H1 (cell line): Measurements from ENCODE around the gene FAM131C. TPM values are rescaled to one million over a fixed set of nuclear protein-coding genes. Genes with fewer than 3 reads are reported as not detected.

ENCODE experiments used
- CTCF ChIA-PET: fragments of 300-600 bp; sonication (Branson Sonifier 250); formaldehyde crosslinking; loops from one replicate; lab custom pipeline; 2021; ENCODE audit not compliant: partially characterized antibody; lab: Charles Lee
- POLR2A ChIA-PET: fragments of 300-600 bp; sonication (Branson Sonifier 250); formaldehyde crosslinking; loops from one replicate; lab custom pipeline; 2021; ENCODE audit warnings: inconsistent platforms; ENCODE audit not compliant: partially characterized antibody; lab: Charles Lee
- DNase-seq, 2 experiments: peaks; one replicate each; pipeline versions ENCODE4 v3.0.0 to v3.0.0-alpha.2; 2010 to 2022; ENCODE audit warnings: low spot score in 2 of 2, low read depth in 1 of 2, mixed read lengths in 1 of 2
- FAIRE-seq: peaks from 2 replicates; lab custom pipeline; 2011; peaks lifted over from hg19 to GRCh38; lab: Jason Lieb, UNC
- H2AFZ ChIP-seq: 2 replicates; pipeline ENCODE4 v1.8.1; 2012; ENCODE audit warnings: low read length, inconsistent platforms
- H2AK5ac ChIP-seq: 2 replicates; pipeline ENCODE4 v1.6.1; 2013; ENCODE audit warnings: low read depth, low read length
- H2BK120ac ChIP-seq: replicated peaks from 2 replicates; pipeline ENCODE3; 2013; ENCODE audit warnings: low read depth, low read length, inconsistent platforms
- H2BK12ac ChIP-seq: 2 replicates; pipeline ENCODE4 v1.6.1; 2013; ENCODE audit warnings: low read depth, low read length
- H2BK15ac ChIP-seq: 2 replicates; pipeline ENCODE4 v1.6.1; 2013; ENCODE audit warnings: low read length
- H2BK20ac ChIP-seq: 2 replicates; pipeline ENCODE4 v1.6.1; 2013; ENCODE audit warnings: low read length
- H2BK5ac ChIP-seq: 2 replicates; pipeline ENCODE4 v1.6.1; 2013; ENCODE audit warnings: low read depth, low read length
- H3K14ac ChIP-seq: 2 replicates; pipeline ENCODE4 v1.6.1; 2013; ENCODE audit warnings: inconsistent platforms; ENCODE audit not compliant: insufficient read length
- H3K18ac ChIP-seq: 2 replicates; pipeline ENCODE4 v1.6.1; 2013; ENCODE audit warnings: low read length; ENCODE audit errors: extremely low read depth
- H3K23ac ChIP-seq: 2 replicates; pipeline ENCODE4 v1.6.1; 2013; ENCODE audit warnings: inconsistent platforms; ENCODE audit not compliant: insufficient read length
- H3K23me2 ChIP-seq: 2 replicates; pipeline ENCODE4 v1.6.1; 2013; ENCODE audit warnings: low read depth, low read length
- H3K27ac ChIP-seq: 2 replicates; pipeline ENCODE4 v1.6.1; 2011; ENCODE audit warnings: low read depth, low read length, inconsistent platforms
- H3K27me3 ChIP-seq, 4 experiments: replicated peaks in 1 of 4; 1 replicate in 1 of 4; 2 replicates in 3 of 4; pipeline versions ENCODE4 v1.6.1 to v1.8.1; 2011 to 2013; ENCODE audit warnings: low read length in 3 of 4, mild to moderate bottlenecking in 3 of 4, inconsistent platforms in 2 of 4, mixed read lengths in 2 of 4, moderate library complexity in 1 of 4; ENCODE audit not compliant: control insufficient read depth in 3 of 4, insufficient read depth in 3 of 4; ENCODE audit errors: extremely low read depth in 1 of 4
- H3K36me3 ChIP-seq, 4 experiments: 2 replicates each; pipeline versions ENCODE4 v1.6.1 to v1.8.1; 2011 to 2013; ENCODE audit warnings: mild to moderate bottlenecking in 4 of 4, low read length in 3 of 4, moderate library complexity in 2 of 4, control low read depth in 1 of 4, inconsistent platforms in 1 of 4; ENCODE audit not compliant: insufficient read depth in 4 of 4, control insufficient read depth in 2 of 4
- H3K4ac ChIP-seq: replicated peaks from 2 replicates; pipeline ENCODE3; 2013; ENCODE audit warnings: low read length, low read depth, mixed read lengths, inconsistent platforms; ENCODE audit not compliant: insufficient read length
- H3K4me1 ChIP-seq, 4 experiments: replicated peaks in 1 of 4; 1 replicate in 1 of 4; 2 replicates in 3 of 4; pipeline versions ENCODE4 v1.6.1 to v1.8.1; 2011 to 2013; ENCODE audit warnings: low read length in 3 of 4, inconsistent platforms in 2 of 4, mixed read lengths in 1 of 4; ENCODE audit not compliant: insufficient read depth in 4 of 4, control insufficient read depth in 3 of 4
- H3K4me2 ChIP-seq, 2 experiments: 2 replicates each; pipeline versions ENCODE4 v1.6.1 to v1.8.1; 2011 to 2013; ENCODE audit warnings: low read depth in 2 of 2, low read length in 2 of 2, control low read depth in 1 of 2, inconsistent platforms in 1 of 2, mild to moderate bottlenecking in 1 of 2; ENCODE audit not compliant: insufficient read depth in 1 of 2
- H3K4me3 ChIP-seq, 4 experiments: fragments of 200-600, 300-600 bp in 1 of 4; sonication (generic), shearing (Covaris generic), sonication (Bioruptor Twin) in 1 of 4; 2 replicates each; pipeline versions ENCODE4 v1.5.1 to v1.8.1; 2011 to 2016; ENCODE audit warnings: low read length in 4 of 4, low read depth in 3 of 4, control low read depth in 2 of 4, inconsistent platforms in 2 of 4, mild to moderate bottlenecking in 2 of 4, mixed read lengths in 1 of 4, moderate library complexity in 1 of 4; ENCODE audit not compliant: insufficient read depth in 2 of 4; ENCODE audit errors: extremely low read depth in 1 of 4
- H3K56ac ChIP-seq: replicated peaks from 2 replicates; pipeline ENCODE3; 2013; ENCODE audit warnings: low read depth, mild to moderate bottlenecking, mixed read lengths, low read length, inconsistent platforms; ENCODE audit not compliant: insufficient read length
- H3K79me1 ChIP-seq: 2 replicates; pipeline ENCODE4 v1.6.1; 2013; ENCODE audit warnings: low read depth, low read length, control low read depth
- H3K79me2 ChIP-seq, 2 experiments: 2 replicates each; pipeline versions ENCODE4 v1.6.1 to v1.8.1; 2012 to 2013; ENCODE audit warnings: low read length in 2 of 2, mild to moderate bottlenecking in 2 of 2, inconsistent platforms in 1 of 2; ENCODE audit not compliant: insufficient read depth in 2 of 2, control insufficient read depth in 1 of 2
- H3K9ac ChIP-seq, 4 experiments: replicated peaks in 1 of 4; 1 replicate in 1 of 4; 2 replicates in 3 of 4; pipeline versions ENCODE4 v1.6.1 to v1.8.1; 2011 to 2013; ENCODE audit warnings: low read depth in 3 of 4, low read length in 3 of 4, control low read depth in 2 of 4, mild to moderate bottlenecking in 2 of 4, moderate library complexity in 2 of 4, inconsistent platforms in 1 of 4; ENCODE audit errors: extremely low read depth in 1 of 4
- H3K9me3 ChIP-seq, 2 experiments: 2 replicates each; pipeline versions ENCODE4 v1.6.1 to v1.8.1; 2012 to 2013; ENCODE audit warnings: mild to moderate bottlenecking in 2 of 2, moderate library complexity in 2 of 2, control low read depth in 1 of 2, inconsistent platforms in 1 of 2, low read depth in 1 of 2, low read length in 1 of 2, mixed read lengths in 1 of 2; ENCODE audit not compliant: insufficient read depth in 2 of 2
- H4K20me1 ChIP-seq, 2 experiments: replicated peaks in 1 of 2; 2 replicates each; pipeline versions ENCODE3 to v1.8.1; 2011 to 2013; ENCODE audit warnings: inconsistent platforms in 2 of 2, low read length in 2 of 2, mild to moderate bottlenecking in 1 of 2; ENCODE audit not compliant: insufficient read depth in 2 of 2, control insufficient read depth in 1 of 2
- H4K5ac ChIP-seq: 2 replicates; pipeline ENCODE4 v1.6.1; 2013; ENCODE audit warnings: low read length, low read depth, mixed read lengths, inconsistent platforms; ENCODE audit not compliant: insufficient read length
- H4K8ac ChIP-seq: 2 replicates; pipeline ENCODE4 v1.8.0; 2013; ENCODE audit warnings: mild to moderate bottlenecking, moderate library complexity, low read length, inconsistent platforms; ENCODE audit not compliant: insufficient read depth; ENCODE audit errors: extremely low read depth
- H4K91ac ChIP-seq: replicated peaks from 2 replicates; pipeline ENCODE3; 2013; ENCODE audit warnings: low read length, mixed read lengths, inconsistent platforms; ENCODE audit not compliant: insufficient read length
- ASH2L ChIP-seq: fragments of 200-600, 300-600 bp; sonication (generic); IDR thresholded peaks from one replicate; pipeline ENCODE4 v1.7.1; 2017; ENCODE audit warnings: low read length
- CHD2 ChIP-seq: IDR thresholded peaks from 2 replicates; pipeline ENCODE4 v1.6.1; 2012; ENCODE audit warnings: low read length, improper control_type of control experiment
- HDAC2 ChIP-seq, 2 experiments: fragments of 300-600 bp in 1 of 2; sonication (generic) in 1 of 2; IDR thresholded peaks; 2 replicates each; pipeline ENCODE4 v1.6.1; 2011 to 2012; ENCODE audit warnings: low read depth in 2 of 2, low read length in 2 of 2, mild to moderate bottlenecking in 2 of 2, moderate library complexity in 2 of 2, borderline replicate concordance in 1 of 2, inconsistent platforms in 1 of 2
- KDM4A ChIP-seq: IDR thresholded peaks from one replicate; pipeline ENCODE4 v1.7.1; 2012; ENCODE audit warnings: low read depth, mild to moderate bottlenecking, moderate library complexity, low read length, inconsistent platforms; ENCODE audit not compliant: severe bottlenecking
- PHF8 ChIP-seq: fragments of 200-600 bp; sonication (generic); conservative IDR thresholded peaks from 2 replicates; pipeline ENCODE4 v1.7.1; 2012; ENCODE audit warnings: low read depth, mild to moderate bottlenecking, inconsistent platforms, low read length, moderate library complexity
- POLR2A ChIP-seq, 2 experiments: IDR thresholded peaks; 1 replicate in 1 of 2; 2 replicates in 1 of 2; pipeline ENCODE4 v1.6.1; 2011; ENCODE audit warnings: low read depth in 2 of 2, low read length in 2 of 2, mild to moderate bottlenecking in 2 of 2; ENCODE audit errors: control extremely low read depth in 1 of 2
- RNF2 ChIP-seq: fragments of 200-900, 300-1000 bp; sonication (generic); IDR thresholded peaks from 2 replicates; pipeline ENCODE4 v1.7.1; 2016; ENCODE audit warnings: borderline replicate concordance, low read depth, mild to moderate bottlenecking, antibody characterized with exemption, low read length; ENCODE audit not compliant: poor library complexity, severe bottlenecking; ENCODE audit errors: missing control alignments
- RXRA ChIP-seq: IDR thresholded peaks from 2 replicates; pipeline ENCODE4 v1.6.1; 2011; ENCODE audit warnings: low read depth, mild to moderate bottlenecking, low read length, moderate library complexity; ENCODE audit not compliant: insufficient read depth
- SP2 ChIP-seq: IDR thresholded peaks from 2 replicates; pipeline ENCODE4 v1.6.1; 2012; ENCODE audit warnings: mild to moderate bottlenecking, low read length, inconsistent platforms
- TAF1 ChIP-seq: IDR thresholded peaks from 2 replicates; pipeline ENCODE4 v1.6.1; 2011; ENCODE audit warnings: mild to moderate bottlenecking, low read depth, low read length
- TCF12 ChIP-seq: IDR thresholded peaks from 2 replicates; pipeline ENCODE4 v1.6.1; 2011; ENCODE audit warnings: low read depth, mild to moderate bottlenecking, low read length
- WGBS, 2 experiments: shearing (Covaris generic) in 1 of 2; methylation state at CpG; one replicate each; pipeline versions ENCODE4 v1.1.6 to v1.1.7; 2013 to 2015; ENCODE audit warnings: low lambda C conversion rate in 2 of 2, mixed read lengths in 2 of 2, inconsistent platforms in 1 of 2, low coverage in 1 of 2, missing lambda C conversion rate in 1 of 2; ENCODE audit not compliant: insufficient replicate concordance in 2 of 2, insufficient coverage in 1 of 2, insufficient read length in 1 of 2; ENCODE audit errors: extremely low coverage in 1 of 2, missing lambda C conversion rate in 1 of 2; 5-methylcytosine and 5-hydroxymethylcytosine counted together
- polyA plus RNA-seq, 7 experiments: library from polyadenylated mRNA; depleted of rRNA in 3 of 7; stranded (reverse) in 5 of 7; unstranded in 2 of 7; fragments of >200 nt in 5 of 7; fragments of 200-250 nt in 2 of 7; gene quantifications; 1 replicate in 5 of 7; 2 replicates in 1 of 7; 4 replicates in 1 of 7; pipeline versions ENCODE4 v1.2.1 to v1.2.3, GENCODE V29; 2011 to 2013; ENCODE audit warnings: missing spikeins in 2 of 7, mixed read lengths in 2 of 7
- total RNA-seq: library from RNA; stranded (reverse); fragmentation: NEBNext Ultra II Directional; extraction: Animal tissue kit (Norgen Biotek cat#: 25700); gene quantifications from 2 replicates; pipeline ENCODE4 v1.2.1, GENCODE V29; 2021

Gene FAM131C
- total and polyA plus RNA-seq, 2 of the 8 experiments (the other 6 are each of a cell fraction or from before 2014, with no cell fraction given), result 0.73 to 0.78 TPM

DNA sequence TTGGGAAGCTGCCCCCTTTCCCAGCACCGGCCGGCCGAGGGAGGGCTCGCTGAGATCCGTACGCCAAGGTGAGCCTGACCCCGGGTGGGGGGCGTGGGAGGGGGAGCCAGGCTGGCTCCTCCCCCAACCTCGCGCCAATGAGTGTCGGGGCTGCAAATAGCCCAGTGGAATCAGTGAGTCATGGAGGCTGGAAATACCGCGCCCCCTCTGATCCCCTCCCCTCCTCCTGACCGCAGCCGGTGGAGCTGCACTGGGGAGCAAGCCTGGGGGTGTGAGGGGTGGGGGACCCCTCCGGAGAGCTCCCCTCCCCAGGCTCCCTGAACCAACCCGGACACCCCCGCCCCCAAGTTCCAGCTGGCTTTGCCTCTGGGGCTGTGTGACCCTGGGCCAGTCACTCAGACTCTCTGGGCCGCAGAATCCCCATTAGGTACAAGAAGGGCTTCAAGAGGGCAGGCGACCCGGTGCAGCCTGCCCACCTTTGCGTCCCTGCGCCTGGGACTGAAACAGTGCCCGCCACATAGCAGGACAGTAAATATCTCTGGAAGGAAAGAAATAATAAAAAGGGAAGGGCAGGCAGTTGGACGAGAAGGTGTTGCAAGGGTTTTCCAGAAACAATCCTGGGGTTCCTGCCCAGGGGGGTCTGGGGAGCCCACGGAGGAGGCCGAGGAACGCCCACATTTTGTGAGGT is 60.1 kb downstream of the FAM131C start:
- Histone ChIP-seq H2BK20ac (no peak overlapping the region), H3K36me3 (no peaks in the 10 kb centered on the region), H3K23me2 (no peaks in the 10 kb centered on the region; the same call in 1 of the 2 replicates), H3K27ac (peak overlapping the region; percentile 74; the same call in 1 of the 2 replicates), H3K4me3 (peak overlapping the region; percentile 20 to 64 (median 31); a peak in 7 of 8 replicates), H3K9me3 (no peaks in the 10 kb centered on the region), H2BK12ac (peak overlapping the region; percentile 5), H3K4ac (no peak overlapping the region), H3K4me1 (peaks cover 5 to 37% (median 24%) of the 10 kb centered on the region in 4 experiments), H4K8ac (peak overlapping the region; percentile 45; the same call in 1 of the 2 replicates), H3K23ac (no peak overlapping the region), H4K91ac (no peak overlapping the region), H3K27me3 (no peaks in the 10 kb centered on the region; a peak in 1 of 7 replicates), H4K20me1 (no peaks in the 10 kb centered on the region), H2BK15ac (no peak overlapping the region), H3K79me1 (no peaks in the 10 kb centered on the region), H3K56ac (peak overlapping the region; percentile 32), H3K79me2 (no peaks in the 10 kb centered on the region), H2AK5ac (no peak overlapping the region), H2AFZ (no peak overlapping the region), H2BK5ac (peak overlapping the region; percentile 60; the same call in 1 of the 2 replicates), H3K18ac (no peak overlapping the region; the same call in 1 of the 2 replicates), H3K4me2 (peak overlapping the region; percentile 45 to 66), H3K14ac (no peak overlapping the region), H2BK120ac (no peak overlapping the region), H4K5ac (peak overlapping the region; percentile 55), H3K9ac (peak overlapping the region in 2 of 4 experiments; percentile 48 to 51; a peak in 3 of 7 replicates)
- 52% methylated on average over 11 of the region's 28 CpGs; no CpG with 5 or more reads in 1 of the 2 experiments for WGBS, 2 experiments
- POLR2A ChIA-PET, result interaction anchor here (0.7 to 2.7 kb wide), 10 partner anchors 10 to 87 kb away, joined by 3 to 13 read pairs (median 4); partner anchors contain the start of genes SRARP and ZBTB17
- DNase-seq, result peak in 1 of 2 experiments; percentile 84
- no peak for FAIRE-seq
- CTCF ChIA-PET, result interaction anchor here (0.9 to 8.9 kb wide), 9 partner anchors 8 to 60 kb away, joined by 3 to 74 read pairs (median 7); partner anchors contain the start of genes CLCNKA, FAM131C and HSPB7
- TF ChIP-seq ASH2L (peak; percentile 7), CHD2 (no peak), PHF8 (no peak; the same call in 1 of the 2 replicates), TAF1 (peak; percentile 31; the same call in 1 of the 2 replicates), RNF2 (no peak), RXRA (no peak), SP2 (no peak), TCF12 (no peak), KDM4A (peak; percentile 11), HDAC2 (IDR thresholded peaks at IDR 0.05; ENCODE audit: borderline replicate concordance in 1 of 2, low read depth in 2 of 2, low read length in 2 of 2) (peak in 1 of 2 experiments; percentile 91; a peak in 1 of 4 replicates), POLR2A (IDR thresholded peaks at IDR 0.05; ENCODE audit: control extremely low read depth in 1 of 2, low read depth in 2 of 2, low read length in 2 of 2) (peak in 1 of 2 experiments; percentile 78; a peak in 1 of 3 replicates)
